HG02870 (cell line): ENCODE data around the gene NOP58.
A peak's percentile ranks its signal among the peaks of the same experiment; 100 is the strongest.
"Not testable (repeated sequence)": the region's sequence is repeated elsewhere in the genome, so short reads cannot be mapped to it uniquely, and the experiment has no call there.

ENCODE experiments used
- ATAC-seq: cut with Tn5 transposase; IDR thresholded peaks from one replicate; pipeline ENCODE4 v1.9.1; 2021; ENCODE audit warnings: mild to moderate bottlenecking, moderate library complexity; ENCODE audit not compliant: unreplicated experiment

NOP58 gene

DNA sequence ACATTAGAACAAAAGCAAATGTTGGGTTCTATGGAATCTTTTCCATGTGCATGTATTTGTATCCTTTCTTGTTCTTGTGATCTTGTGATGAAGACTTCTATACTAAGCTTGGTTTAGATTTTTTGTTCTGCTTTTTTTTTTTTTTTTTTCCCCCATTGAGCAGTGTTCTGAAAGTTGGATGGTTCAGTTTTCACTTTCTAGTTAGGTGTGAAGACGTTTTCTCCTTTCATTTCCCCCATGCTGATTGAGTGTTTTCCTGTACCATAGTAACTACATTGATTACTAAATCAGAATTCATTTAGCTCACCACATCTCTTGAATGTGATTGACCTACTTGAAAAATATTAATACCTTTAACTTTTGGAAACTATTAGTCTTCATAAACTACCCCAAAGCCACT is 34.1 kb downstream of the NOP58 start:
- peak; percentile 78 for ATAC-seq

DNA sequence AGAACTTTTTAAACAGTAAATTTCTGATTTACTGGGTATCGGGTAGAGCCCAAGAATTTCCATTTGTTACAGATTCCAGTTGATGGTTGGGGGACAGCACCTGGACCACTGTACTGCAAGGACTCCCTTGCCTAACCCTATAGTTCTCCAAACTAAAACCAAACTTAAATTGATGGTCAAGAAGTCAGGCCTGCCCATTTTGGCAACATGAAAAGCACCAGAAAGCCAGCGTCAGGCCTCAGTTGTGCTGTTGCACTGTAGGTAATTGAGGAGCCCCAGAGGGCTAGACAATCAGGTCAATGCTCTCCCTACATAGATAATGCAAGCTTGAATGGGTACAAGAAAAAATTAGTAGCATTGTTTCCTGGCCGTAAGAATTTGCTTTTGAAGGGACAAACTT is 40.5 kb downstream of the NOP58 start:
- ATAC-seq: no peak

DNA sequence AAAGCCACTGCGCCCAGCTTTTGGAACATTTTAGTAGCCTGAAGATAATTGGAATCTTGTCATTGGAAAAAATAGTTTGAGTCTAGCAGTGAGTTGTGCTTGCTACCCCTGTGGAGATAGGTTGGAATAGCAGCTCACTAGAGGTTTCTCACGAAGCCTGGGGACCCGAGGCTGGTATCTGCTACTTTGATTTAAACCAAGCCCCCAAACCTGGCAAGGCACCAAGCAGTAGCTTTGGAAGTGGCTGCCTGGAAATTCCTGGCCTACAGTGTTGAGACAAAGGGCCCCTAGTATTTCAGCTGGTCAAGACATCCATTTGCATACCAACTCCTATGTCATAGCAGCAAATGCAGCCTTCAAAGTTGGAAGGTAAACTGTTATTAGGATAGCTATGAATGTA is 42.1 kb downstream of the NOP58 start:
- no peak for ATAC-seq

DNA sequence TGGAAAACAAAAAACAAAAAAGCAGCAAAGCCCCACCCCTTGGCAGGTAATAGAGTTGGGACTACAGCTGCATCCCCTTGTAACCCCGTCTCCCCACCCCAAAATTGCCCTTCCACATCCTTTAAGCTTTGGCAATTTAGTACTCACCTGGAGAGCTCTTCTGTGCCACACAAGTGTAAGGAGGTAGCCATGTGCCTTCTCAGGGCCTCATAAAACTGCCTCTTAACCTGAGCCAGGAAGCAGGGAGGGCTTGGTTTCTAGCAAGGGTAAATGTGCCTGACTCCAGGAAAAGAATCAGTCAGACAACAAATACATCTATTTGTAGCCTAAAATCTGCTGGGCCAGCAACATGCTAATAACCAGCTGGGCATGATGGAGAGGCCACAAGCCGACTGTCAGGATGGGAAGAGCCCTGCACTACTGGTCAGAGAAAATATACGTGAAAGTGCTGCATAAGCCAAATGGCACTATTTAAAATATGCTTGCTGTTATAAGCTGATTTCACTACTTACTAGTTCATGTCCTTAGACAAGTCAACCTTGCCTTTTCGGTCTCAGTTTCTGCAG is 46.3 kb downstream of the NOP58 start:
- no peak for ATAC-seq

DNA sequence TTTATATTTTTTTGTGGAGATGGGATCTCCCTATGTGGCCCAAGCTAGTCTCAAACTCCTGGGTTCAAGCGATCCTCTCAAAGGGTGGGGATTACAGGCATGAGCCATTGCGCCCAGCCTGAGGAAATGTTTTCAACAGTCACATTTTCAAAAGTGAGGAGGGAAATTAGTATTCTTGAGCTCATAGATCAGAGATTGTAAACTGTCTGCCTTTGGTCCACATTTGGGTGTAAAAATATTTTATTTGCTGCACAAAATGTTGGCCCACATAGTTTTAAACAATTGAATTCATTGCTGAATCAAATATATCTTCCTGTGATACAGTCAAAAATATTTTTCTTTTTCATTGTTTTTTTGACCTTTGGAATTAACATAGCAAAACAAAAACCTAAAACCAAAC is 48.6 kb downstream of the NOP58 start:
- ATAC-seq: no peak

DNA sequence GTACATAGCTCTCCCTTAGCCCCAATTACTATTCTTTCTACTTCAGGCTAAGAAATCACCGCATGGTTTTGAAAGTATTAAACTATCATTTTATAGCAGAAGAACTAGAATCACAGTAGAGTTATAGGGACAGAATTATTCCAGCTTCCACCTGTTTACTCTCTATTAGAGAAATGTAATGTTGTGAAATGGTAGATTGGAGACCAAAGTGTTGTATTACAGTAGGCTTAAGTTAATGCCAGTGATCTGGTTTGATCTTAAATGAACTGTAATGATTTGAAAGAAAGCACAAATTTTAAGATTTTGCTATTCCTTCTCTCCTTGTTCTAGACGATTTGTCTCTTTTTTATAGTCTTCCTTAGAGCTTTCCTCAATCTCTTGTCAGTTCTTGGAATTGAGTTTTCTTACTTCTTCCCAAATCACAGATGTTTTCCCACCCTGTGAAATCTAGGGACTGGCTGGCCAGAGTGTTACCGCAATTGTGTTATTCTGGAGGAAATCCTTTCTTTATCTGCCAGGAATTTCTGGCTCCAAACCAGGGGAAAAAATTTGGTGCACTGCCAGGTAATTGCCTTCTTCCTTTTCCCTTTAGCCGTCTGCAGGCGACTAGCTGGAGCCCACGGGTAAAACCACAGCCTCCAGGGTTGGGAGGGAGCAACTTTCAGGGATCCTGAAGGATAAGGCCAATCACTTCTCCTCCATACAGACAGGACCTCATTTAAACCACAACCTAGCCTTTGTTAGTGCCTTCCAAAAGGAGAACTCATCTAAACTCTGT is 51.7 kb downstream of the NOP58 start:
- no peak for ATAC-seq

DNA sequence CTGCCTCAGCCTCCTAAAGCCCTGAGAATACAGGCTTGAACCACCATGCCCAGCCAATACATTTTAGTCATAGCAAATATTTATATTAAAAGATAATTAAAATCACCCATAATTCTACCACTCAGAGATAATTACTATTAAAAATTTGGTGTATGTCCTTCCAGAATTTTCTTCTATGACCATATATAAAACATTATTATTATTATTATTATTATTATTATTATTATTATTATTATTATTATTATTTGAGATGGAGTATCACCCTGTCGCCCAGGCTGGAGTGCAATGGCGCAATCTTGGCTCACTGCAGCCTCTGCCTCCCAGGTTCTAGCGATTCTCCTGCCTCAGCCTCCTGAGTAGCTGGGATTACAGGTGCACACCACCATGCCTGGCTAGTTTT is 54.8 kb downstream of the NOP58 start:
- not testable (repeated sequence) for ATAC-seq

DNA sequence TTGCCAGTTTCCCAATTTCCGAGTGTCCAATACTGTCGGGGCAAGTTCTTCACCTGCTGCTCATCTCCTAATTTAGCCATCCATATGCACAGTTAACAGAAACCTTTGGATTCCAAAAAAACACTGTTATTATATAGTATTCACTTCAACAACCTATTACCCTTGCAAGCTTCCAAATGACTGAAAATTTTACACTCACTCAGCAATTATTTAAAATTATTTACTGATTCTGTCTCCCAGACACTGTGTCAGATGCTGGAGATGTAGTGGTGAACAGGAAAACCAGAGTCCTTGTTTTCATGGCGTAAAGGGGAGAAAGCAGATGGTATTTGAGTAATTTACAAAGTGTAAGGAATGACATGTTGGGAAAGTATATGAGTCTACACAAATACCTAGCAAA is 56.9 kb downstream of the NOP58 start:
- ATAC-seq: no peak

DNA sequence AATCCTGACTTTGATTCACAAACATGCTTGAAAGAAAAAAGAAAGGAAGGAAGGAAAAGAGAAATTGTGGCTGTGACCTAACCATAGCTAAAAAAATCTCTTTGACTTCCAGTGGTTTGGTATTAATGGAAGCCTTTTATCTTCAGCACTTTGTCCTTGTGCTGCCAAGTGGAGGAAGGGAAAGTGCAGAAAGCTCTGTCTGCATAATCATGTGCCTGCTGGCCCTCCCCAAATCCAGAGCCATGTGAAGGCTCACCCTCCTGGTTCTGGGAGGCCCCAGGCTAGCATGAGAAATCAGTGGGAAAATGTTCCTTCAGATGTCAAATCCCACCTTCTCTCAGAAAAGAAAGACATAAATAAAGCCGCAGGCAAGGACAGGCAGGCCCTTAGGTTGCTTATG is 62.3 kb downstream of the NOP58 start:
- ATAC-seq: no peak

DNA sequence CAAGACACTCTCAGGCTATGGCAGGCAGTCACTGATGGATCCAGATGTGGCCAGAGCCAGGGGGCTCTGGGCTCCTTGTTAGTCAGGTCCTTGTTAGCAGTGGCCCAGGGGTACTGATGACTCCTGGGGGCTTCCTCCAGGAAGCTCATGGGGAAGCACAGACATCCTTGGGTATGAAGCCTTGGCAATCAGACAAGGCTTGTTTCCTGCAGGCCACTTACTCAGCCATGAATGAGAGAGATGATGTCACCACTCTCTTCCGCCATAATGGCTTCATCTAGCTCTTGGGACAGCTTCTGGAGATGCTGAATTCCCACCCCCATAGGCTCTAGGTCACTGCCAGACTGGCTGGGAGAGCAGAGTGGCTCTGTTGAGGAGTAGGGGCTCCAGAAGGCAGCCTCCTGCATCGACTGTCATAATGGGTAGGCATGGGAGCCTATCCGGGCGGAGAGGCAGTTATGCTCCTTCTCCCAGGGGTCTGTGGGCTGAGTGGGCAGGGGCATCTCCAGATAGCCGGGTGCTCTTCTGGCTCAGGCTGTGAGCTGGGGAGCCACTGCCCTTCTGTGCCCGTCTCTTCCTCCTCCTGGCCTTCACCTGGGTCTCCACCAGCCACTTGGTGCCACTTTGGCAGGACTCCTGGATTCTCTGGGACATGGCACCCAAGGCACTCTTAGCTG is 70.4 kb downstream of the NOP58 start:
- ATAC-seq: no peak

DNA sequence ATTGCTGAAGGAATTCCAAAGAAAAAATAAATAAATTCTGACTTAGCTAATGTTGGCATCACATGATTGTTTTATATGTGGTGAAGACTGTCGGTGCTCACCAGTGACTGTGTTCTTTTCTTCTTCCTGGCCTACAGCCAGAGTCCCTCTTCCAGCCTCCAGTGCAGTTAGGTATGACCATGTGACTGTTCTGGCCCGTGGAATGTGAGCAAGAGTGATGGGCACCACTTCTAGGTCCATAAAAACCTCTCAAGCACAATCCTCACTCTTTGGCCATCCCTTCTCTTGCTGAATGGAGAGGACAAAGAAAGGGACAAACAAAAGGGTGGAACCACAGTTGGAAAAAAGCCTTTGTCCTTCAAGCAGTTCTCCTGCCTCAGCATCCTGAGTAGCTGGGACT is 71.6 kb downstream of the NOP58 start:
- no peak for ATAC-seq

DNA sequence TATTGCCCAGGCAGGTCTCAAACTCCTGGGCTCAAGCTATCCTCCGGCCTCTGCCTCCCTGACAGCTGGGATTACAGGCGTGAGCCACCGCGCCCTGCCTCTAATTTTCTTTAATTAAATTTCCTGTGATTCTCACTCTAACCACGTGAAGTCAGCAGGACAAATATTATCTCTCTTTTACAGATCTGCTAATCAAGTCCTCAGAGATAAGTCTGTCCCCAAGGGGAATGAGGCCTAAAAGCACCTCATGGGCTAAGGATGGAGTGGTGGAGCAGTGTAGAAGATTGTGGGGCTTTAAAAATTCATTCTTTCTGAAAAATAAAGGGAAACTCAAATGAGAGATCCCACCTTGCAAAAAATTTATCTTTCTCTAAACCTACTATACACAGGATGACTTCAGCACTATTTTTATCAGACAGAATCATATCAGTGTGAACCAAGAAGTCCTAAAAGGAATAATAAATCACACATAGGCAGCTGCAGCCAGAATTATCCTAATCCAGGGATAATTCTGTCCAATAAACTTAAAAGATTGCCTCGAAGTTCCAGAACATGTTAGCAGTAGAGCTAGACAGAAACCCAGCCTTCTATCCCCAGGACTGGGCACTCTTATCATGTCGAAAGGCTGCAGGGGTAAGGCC is 72.3 kb downstream of the NOP58 start:
- ATAC-seq: no peak

DNA sequence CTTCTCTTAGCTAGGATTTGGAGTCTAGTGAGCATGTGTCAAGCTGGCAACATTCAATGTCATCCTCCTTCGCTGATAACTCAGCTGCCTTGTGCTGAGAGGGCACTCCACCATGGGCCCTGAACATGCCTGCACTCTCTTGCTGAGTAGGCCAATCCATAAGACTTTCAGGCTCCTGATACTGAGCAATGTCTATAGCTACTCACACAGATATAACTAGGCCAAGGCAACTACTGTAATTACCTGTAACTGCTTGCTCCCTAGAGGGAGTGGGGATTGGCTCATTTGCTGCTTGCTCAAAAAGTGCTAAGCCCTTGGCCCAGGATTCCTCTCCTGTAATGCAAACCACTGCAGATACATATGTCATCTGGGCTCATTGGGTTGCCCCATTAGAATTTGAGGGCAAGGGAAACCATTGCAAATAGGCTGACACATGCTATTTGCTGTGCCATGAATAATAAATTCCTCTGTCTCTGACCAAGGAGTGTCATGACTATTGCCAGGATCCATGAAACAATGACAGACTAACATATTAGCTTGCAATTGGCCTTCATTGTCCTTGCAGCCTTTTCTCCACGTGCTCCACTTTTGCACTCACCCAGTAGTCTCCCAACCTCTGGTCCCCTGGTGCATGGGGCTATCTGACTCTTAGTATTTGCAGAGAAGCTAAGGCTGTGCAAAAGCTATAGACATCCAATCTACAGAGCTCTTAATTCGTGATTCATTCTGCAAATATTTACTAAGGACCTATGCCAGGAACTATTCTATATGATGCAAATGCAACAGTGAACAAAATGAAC is 73.7 kb downstream of the NOP58 start:
- no peak for ATAC-seq

DNA sequence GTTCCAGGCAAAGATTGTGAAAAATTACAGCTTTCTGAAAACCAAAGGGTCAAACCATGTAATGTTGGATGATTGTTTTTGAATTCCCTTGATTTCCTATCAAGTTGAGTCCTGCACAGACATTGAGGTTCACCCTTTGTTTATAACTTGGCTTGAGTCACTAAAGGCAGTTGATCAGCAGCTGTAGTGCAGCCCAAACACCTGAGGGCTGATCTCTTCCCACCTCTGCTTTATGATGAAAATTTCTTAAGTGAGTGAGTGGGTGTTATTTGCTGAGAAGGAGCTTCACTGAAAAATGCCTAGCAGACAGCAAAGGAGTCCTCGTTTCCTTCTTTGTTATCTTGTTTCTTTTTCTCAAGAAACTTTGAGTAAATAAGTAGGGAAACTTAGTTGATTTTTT is 78.6 kb downstream of the NOP58 start:
- no peak for ATAC-seq

DNA sequence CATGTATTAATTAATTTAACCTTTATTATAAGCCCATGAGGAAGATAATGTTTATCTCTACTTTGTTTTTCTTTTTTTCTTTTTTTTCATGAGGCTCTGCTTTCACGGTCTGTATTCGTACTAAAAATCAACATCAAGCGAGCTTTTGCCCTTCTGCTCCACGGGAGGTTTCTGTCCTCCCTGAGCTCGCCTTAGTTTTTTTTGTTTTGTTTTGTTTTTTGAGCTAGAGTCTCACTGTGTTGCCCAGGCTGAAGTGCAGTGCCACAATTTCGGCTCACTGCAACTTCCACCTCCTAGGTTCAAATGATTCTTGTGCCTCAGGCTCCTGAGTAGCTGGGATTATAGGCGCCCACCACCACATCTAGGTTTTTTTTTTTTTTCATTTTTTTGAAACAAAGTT is 80.6 kb downstream of the NOP58 start:
- ATAC-seq: no peak
